GM18502 (cell line): ENCODE measurements around the gene IRF8.
A peak's percentile ranks its signal among the peaks of the same experiment; 100 is the strongest.
"Not testable (repeated sequence)": the region's sequence is repeated elsewhere in the genome, so short reads cannot be mapped to it uniquely, and the experiment has no call there.

Source experiments
- ATAC-seq: cut with Tn5 transposase; IDR thresholded peaks from one replicate; pipeline ENCODE4 v1.9.1; 2021; ENCODE audit warnings: mild to moderate bottlenecking; ENCODE audit not compliant: unreplicated experiment, poor library complexity

The IRF8 gene

DNA sequence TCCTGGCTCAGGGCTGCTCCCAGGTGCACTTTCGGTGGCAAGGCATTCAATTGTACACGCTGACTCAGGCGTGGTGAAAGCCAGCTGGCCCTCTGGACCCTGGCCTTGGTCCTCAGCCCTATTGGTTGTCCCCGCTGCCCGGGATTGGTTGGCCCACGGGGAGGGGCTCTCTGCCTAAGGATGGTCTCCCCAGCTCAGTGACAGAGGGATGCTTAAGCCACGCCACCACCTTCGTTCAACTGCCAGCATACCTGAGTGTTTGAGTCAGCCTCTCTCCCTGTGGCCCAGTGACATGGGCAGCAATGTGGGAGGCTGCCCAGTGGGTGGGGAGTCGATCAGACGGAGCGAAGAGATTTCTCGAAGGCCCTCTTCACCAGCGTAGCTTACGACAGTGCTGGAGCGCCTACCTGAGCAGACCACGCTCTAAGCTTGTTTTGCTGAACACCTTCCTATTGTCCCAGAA lies 30.3 kb downstream of the IRF8 start:
- no peak for ATAC-seq

DNA sequence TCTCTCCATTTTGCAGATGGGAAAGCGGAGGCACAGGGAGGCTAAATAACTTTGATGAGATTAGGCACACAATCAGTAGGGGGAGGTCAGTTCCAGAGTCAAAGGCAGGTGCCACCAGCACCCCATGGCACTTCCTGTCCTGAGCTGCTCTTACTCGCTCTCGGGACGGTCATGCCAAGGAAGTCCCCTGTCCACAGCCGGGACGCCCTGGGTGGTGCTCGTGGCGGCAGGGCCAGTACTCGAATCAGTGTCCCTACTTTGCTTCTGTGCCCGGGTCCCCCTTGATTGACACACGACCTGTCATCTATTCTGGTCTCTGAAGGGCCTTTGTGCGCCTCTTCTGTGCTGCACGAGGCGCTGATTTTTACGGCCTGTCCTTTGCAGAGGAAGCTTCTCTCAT lies 31.3 kb downstream of the IRF8 start:
- ATAC-seq = no peak

DNA sequence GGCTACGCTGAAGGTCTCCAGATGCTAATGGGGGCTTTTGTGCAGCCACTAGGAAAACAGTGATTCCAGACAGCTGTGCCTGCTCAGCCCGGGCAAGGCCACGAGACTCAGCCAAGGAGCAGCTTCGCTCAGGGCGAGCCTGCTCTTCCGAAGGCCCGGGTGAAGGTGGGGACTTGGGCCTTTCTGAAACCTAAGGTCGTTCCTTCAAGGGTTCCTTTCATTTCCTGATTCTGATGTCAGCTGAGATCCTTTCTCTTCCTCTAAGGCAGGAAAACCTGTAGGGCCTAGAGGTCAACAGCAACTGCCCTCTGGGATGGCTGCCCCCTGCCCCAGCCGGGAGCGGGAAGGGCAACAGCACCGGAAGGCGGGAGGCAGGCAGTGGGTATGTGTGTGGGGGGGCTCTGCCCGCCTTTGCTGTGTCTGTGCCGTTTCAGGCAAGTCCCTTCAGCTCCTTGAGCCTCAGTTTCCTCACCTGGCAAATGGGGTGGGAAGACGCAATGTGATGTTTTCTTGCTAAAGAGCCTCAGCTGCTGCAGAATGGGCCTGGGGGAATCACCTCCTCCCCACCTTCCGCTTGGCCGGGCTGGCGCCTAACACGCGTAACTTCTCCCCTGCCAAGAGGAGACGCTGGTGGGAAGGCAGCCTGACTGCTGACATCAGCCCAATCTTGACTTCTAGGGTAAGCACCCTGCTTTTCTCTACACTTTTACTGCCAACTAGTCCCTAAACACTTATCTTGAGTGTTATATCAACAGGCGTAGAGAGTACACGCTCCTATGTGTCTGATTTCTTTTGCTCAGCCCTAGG lies 32.8 kb downstream of the IRF8 start:
- no peak for ATAC-seq

DNA sequence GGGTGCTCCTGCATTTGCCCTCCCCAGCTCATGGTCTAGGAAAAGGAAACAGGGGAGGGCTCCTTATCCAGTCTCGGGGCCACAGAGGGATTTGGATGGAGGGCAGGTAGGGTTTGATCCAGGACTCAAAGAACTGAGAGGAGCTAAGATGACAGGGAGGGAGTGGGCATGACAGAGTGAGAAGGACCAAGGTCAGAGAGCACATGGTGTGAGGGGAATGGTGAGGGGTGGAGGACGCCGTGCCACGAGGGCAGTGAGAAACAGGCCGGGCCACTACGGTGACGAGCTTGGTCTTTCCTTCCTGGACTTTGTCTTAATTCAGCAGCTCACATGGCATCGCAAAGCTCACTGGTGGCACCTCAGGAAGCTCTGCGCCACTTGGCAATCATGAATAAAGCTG lies 35.2 kb downstream of the IRF8 start:
- no peak for ATAC-seq

DNA sequence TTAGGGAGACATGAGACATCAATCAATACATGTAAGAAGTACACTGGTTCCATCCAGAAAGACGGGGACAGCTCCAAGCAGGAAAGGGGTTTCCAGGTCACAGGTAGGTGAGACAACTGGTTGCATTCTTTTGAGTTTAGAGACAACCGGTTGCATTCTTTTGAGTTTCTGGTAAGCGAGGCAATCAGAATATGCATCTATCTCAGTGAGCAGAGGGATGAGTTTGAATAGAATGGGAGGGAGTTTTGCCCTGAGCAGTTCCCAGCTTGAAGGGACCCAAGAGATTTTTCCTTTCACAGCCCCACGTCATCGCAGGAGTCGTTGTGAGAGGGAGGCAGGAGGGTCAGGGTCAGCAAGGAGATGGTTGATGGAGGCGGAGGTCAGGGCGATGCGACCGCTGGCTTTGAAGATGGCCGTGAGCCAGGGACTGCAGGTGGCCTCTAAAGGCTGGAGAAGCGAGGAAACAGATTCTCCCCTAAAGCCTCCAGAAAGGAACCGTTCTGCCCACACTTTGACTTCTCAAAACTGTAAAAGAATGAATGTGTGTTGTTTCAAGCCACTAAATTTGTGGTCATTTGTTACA lies 36.5 kb downstream of the IRF8 start:
- peak; percentile 19 for ATAC-seq

GRCh38 chr16:85935974-85936760 lies 37.2 kb downstream of the IRF8 start:
- ATAC-seq = peak; percentile 69

DNA sequence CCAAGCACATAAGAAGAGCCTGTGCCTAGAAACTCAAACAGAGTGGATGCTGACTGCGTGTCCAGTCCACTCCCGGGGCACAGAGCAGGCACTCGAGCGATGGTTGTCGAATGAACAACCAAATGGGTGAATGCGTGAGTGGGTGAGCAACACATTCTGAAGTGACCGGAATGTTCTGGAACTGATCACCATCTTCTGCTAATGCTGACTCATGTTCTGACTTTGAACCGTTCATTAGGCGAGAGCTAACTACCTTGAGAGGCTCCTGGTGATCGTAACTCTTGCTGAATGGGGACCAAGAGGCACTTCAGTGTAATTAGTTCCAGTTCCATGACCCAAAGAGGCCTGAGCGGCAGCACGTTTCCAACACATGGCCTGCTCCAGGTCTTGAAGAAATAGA lies 37.9 kb downstream of the IRF8 start:
- ATAC-seq = peak; percentile 20

- ATAC-seq = no peak
These were observed 41.3 kb downstream of the IRF8 start for GRCh38 chr16:85940214-85940613.

- no peak for ATAC-seq
These were observed 43.1 kb downstream of the IRF8 start for GRCh38 chr16:85941863-85942644.

- ATAC-seq = not testable (repeated sequence)
These were observed 43.7 kb downstream of the IRF8 start for GRCh38 chr16:85942659-85943058.

GRCh38 chr16:85943711-85944110 lies 44.7 kb downstream of the IRF8 start:
- no peak for ATAC-seq

GRCh38 chr16:85944572-85945423 lies 45.8 kb downstream of the IRF8 start:
- ATAC-seq = no peak

DNA sequence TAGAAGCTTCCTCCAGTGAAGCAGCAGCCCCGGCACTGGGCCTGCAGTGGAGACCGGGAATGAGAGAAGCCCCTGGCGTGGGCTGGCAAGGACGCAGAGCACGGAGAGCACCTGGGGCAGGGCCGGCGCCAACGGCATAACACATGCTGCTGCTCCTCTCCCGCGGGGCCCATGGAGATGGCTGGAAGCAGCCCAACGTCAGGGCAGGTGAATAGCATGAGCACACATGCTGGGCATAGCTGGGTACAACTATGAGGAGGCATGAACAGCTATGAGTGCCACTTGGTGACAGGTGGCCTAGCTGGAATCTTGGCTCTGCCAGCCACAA lies 46.4 kb downstream of the IRF8 start:
- ATAC-seq = no peak

- no peak for ATAC-seq
These were observed 47.7 kb downstream of the IRF8 start for GRCh38 chr16:85946541-85947124.

DNA sequence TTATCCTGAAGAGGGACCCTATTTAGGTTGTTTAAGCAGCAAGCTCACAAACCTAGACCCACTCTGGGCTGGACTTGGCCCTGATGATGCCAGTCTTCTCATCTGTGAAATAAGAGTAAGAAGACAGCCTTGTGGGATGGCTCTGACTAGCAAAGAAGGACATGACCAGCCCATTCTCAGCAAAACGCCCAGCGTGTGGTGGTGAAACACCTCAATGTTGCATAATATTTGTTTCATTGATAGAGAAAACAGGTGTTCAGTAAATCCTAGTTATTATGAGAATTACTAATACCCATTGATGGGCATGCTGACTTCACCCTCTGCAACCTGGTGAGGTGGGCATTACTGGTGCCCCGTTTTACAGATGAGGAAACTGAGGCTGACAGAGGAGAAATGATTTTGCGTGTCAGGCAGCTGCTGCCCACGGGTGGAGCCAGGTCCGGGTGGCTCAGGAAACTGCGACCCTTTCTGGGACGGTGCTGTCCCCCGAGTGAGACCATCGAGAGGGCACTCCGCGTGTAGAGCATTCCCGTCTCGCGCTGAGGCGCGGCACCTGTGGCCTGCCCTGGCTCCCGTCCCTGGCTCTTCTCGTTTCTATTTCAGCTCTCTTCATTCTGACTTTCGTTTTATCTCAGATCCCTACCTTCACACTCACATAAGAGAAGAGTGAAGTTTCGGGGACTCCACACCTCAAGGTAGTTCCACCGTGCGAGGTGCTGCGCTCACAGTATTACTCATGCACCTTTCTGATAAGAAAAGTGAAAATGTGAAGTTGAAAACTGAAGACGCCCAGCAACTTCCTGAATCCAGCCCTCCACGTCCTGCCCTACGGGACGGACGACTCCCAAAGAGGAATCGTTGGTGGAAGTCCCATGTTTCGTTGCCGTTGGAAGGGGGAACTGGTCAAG lies 48.5 kb downstream of the IRF8 start:
- ATAC-seq = peak; percentile 76

DNA sequence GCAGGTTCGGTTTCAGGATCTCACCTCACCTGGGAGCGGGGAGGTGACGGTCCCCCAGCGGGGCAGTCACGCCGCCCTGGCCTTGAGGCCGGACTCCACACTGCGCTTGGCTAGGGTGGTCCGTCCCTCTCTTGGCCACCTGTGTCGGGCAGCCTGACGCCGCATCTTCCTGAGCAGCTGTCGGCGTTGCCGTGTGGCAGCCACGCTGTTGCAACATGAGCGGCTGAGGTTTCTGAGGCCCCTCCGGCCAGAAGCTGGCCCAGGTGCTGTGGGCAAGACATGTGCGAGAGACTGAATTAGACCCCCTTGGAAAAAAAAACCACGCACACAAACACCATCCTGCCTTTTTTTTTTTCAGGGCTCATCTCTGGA lies 49.2 kb downstream of the IRF8 start:
- peak; percentile 30 for ATAC-seq

DNA sequence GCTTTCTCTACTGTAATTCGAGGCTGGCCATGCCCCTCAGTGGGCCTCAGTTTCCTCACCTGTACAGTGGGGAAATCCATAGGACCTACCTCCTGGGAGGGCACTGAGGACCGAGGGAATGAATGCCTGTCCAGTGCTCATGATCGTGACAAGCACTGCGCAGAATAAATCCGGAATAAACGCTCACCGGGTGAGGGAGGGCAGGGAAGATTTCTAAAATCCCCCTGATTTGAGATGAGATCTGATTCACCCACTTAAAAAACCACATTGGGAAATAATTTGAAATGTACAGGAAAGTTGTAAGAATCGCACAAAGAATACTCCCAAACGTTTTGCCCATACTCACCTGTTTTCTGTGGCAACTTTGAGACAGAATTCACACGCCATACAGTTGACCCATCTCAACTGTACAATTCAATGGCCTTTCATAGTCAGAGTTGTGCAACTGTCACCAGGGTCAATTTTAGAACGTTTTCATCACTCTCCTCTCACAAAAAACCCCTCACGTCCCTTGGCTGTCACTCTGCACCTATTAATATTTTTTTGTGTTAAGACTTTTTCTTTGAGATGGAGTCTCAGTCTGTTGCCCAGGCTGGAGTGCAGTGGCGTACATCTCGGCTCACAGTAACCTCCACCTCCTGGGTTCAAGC lies 49.8 kb downstream of the IRF8 start:
- ATAC-seq = no peak
